ENCODE data around the gene PCDHGA6. TPM values are rescaled to one million over a fixed set of nuclear protein-coding genes. Genes with fewer than 3 reads are reported as not detected.
"Not testable (repeated sequence)": the region's sequence is repeated elsewhere in the genome, so short reads cannot be mapped to it uniquely, and the experiment has no call there.

PCDHGA6 gene
- total RNA-seq, 1 donor = 4.7 TPM

DNA sequence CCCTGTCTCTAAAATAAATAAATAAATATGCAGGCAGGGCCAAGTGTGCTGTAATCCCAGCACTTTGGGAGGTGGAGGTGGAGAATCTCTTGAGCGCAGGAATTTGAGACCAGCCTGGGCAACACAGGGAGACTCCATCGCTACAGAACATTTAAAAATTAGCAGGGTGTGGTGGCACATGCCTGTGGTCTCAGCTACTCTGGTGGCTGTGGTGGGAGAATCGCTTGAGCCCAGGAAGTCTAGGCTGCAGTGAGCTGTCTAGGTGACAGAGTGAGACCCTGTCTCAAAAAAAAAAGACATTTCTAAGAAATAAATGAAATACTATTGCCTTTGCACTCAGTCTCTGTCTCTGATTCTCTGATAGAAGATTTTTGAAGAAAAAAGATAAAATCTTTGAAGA lies 37.9 kb downstream of the PCDHGA6 start:
- TF ChIP-seq, protein P1, sequence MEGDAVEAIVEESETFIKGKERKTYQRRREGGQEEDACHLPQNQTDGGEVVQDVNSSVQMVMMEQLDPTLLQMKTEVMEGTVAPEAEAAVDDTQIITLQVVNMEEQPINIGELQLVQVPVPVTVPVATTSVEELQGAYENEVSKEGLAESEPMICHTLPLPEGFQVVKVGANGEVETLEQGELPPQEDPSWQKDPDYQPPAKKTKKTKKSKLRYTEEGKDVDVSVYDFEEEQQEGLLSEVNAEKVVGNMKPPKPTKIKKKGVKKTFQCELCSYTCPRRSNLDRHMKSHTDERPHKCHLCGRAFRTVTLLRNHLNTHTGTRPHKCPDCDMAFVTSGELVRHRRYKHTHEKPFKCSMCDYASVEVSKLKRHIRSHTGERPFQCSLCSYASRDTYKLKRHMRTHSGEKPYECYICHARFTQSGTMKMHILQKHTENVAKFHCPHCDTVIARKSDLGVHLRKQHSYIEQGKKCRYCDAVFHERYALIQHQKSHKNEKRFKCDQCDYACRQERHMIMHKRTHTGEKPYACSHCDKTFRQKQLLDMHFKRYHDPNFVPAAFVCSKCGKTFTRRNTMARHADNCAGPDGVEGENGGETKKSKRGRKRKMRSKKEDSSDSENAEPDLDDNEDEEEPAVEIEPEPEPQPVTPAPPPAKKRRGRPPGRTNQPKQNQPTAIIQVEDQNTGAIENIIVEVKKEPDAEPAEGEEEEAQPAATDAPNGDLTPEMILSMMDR (IDR thresholded peaks at IDR 0.05; ENCODE audit: insufficient read depth, low read depth, low read length) = no peak
- DNase-seq (ENCODE audit: low read depth) = no peak
- H3K4me3 ChIP-seq (ENCODE audit: low read depth, low read length) = no peak overlapping the region

DNA sequence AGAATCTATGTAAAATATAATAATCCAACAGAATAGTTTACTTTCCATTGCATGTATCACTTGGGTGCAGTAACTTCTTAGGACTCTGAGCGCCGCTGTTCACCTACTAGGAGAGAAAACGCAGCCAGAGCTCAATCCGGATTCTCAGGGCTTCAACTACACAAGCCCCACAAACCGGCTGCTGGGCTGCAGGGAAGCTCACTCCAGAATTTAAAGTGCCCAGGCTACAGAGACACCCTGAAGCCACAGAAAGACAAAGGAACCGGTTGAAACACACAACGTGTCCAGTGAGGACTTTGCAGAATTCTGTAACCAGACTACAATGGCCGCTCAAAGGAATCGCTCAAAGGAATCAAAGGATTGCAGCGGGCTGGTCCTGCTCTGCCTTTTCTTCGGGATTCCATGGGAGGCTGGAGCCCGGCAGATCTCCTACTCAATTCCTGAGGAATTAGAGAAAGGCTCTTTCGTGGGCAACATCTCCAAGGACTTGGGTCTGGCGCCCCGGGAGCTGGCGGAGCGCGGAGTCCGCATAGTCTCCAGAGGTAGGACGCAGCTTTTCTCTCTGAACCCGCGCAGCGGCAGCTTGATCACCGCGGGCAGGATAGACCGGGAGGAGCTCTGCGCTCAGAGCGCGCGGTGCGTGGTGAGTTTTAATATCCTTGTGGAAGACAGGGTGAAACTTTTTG lies 39.3 kb downstream of the PCDHGA6 start, which contains the start of gene PCDHGA10:
Gene PCDHGA10 (plus strand): TSS at position 134 of the 686 bp plus-strand sequence. CDS start 189 bp downstream, at position 323.
- H3K4me3 ChIP-seq (ENCODE audit: low read depth, low read length) = peak within 1 kb of the TSS; percentile 70
- TF ChIP-seq, protein P1 (IDR thresholded peaks at IDR 0.05; ENCODE audit: insufficient read depth, low read depth, low read length) = peak; percentile 86
- peak; percentile 83 for DNase-seq (ENCODE audit: low read depth)

DNA sequence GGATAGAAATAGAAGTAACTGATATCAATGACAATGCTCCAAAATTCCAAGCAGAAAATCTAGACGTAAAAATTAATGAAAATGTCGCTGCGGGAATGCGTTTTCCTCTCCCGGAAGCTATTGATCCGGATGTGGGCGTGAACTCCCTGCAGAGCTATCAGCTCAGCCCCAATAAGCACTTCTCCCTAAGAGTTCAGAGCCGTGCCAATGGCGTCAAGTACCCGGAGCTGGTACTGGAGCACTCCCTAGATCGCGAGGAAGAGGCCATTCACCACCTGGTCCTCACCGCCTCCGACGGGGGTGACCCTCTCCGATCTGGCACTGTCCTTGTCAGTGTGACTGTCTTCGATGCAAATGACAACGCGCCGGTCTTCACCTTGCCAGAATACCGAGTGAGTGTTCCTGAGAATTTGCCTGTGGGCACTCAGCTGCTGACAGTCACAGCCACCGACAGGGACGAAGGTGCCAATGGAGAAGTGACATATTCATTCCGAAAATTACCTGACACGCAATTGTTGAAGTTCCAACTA lies 39.9 kb downstream of the PCDHGA6 start:
- DNase-seq (ENCODE audit: low read depth) = no peak
- TF ChIP-seq, protein P1 (IDR thresholded peaks at IDR 0.05; ENCODE audit: insufficient read depth, low read depth, low read length) = no peak
- H3K4me3 ChIP-seq (ENCODE audit: low read depth, low read length) = peak overlapping the region; percentile 70

DNA sequence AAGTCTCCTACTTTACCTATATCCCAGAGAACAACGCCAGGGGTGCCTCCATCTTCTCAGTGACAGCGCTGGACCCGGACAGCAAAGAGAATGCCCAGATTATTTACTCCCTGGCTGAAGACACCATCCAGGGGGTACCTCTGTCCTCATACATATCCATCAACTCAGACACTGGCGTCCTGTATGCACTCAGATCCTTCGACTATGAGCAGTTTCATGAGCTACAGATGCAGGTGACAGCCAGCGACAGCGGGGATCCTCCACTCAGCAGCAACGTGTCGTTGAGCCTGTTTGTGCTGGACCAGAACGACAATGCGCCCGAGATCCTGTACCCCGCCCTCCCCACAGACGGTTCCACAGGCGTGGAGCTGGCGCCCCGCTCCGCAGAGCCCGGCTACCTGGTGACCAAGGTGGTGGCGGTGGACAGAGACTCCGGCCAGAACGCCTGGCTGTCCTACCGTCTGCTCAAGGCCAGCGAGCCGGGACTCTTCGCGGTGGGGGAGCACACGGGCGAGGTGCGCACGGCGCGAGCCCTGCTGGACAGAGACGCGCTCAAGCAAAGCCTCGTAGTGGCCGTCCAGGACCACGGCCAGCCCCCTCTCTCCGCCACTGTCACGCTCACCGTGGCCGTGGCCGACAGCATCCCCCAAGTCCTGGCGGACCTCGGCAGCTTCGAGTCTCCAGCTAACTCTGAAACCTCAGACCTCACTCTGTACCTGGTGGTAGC lies 41.0 kb downstream of the PCDHGA6 start:
- H3K4me3 ChIP-seq (ENCODE audit: low read depth, low read length); DNase-seq (ENCODE audit: low read depth): not testable (repeated sequence)

DNA sequence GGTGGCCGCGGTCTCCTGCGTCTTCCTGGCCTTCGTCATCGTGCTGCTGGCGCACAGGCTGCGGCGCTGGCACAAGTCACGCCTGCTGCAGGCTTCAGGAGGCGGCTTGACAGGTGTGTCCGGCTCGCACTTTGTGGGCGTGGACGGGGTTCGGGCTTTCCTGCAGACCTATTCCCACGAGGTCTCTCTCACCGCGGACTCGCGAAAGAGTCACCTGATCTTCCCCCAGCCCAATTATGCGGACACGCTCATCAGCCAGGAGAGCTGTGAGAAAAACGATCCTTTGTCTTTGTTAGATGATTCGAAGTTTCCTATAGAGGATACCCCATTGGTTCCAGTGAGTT lies 41.6 kb downstream of the PCDHGA6 start:
- not testable (repeated sequence) for DNase-seq (ENCODE audit: low read depth); H3K4me3 ChIP-seq (ENCODE audit: low read depth, low read length)

DNA sequence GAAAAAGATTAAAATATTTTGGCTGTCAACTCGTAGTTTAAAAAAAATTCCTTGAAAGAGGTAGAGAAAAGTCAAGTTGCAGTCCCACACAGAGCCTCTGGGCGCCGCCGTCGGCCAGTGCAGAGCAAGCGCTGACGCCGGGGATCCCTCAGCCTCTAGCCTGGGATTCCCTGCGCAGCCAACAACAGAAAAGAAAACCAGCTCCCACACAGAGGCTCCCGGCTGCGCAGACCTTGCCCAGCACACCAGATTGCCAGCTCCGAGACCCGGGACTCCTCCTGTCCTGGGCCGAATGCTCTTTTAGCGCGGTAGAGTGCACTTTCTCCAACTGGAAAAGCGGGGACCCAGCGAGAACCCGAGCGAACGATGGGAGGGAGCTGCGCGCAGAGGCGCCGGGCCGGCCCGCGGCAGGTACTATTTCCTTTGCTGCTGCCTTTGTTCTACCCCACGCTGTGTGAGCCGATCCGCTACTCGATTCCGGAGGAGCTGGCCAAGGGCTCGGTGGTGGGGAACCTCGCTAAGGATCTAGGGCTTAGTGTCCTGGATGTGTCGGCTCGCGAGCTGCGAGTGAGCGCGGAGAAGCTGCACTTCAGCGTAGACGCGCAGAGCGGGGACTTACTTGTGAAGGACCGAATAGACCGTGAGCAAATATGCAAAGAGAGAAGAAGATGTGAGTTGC lies 43.9 kb downstream of the PCDHGA6 start, which contains the start of gene PCDHGB7:
Gene PCDHGB7 (plus strand): TSS at position 184 of the 679 bp plus-strand sequence. CDS start 183 bp downstream, at position 367.
- DNase-seq (ENCODE audit: low read depth) = peak; percentile 85
- peak within 1 kb of the TSS; percentile 53 for H3K4me3 ChIP-seq (ENCODE audit: low read depth, low read length)
- TF ChIP-seq, protein P1 (IDR thresholded peaks at IDR 0.05; ENCODE audit: insufficient read depth, low read depth, low read length) = peak; percentile 81

DNA sequence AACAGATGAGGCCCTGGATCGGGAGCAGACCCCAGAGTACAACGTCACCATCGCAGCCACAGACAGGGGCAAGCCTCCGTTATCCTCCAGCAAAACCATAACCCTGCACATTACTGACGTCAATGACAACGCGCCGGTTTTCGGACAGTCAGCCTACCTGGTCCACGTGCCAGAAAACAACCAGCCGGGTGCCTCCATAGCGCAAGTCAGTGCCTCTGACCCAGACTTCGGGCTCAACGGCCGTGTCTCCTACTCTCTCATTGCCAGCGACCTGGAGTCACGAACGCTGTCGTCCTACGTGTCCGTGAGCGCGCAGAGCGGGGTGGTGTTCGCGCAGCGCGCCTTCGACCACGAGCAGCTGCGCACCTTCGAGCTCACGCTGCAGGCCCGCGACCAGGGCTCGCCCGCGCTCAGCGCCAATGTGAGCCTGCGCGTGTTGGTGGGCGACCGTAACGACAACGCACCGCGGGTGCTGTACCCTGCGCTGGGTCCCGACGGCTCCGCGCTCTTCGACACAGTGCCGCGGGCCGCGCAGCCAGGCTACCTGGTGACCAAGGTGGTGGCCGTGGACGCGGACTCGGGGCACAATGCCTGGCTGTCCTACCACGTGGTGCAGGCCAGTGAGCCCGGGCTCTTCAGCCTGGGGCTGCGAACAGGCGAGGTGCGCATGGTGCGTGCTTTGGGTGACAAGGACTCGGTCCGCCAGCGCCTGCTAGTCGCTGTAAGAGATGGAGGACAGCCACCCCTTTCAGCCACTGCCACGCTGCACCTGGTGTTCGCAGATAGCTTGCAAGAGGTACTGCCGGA lies 45.6 kb downstream of the PCDHGA6 start:
- no peak for DNase-seq (ENCODE audit: low read depth)
- no peak overlapping the region for H3K4me3 ChIP-seq (ENCODE audit: low read depth, low read length)
- TF ChIP-seq, protein P1 (IDR thresholded peaks at IDR 0.05; ENCODE audit: insufficient read depth, low read depth, low read length) = no peak

All from fibroblast of villous mesenchyme (primary cell).